NOMO-1 treated with DMSO at 0.1 percent for 48 hours (cell line): ENCODE measurements around the gene MBLAC1.
A peak's percentile ranks its signal among the peaks of the same experiment; 100 is the strongest.

Source experiments
- DNase-seq: peaks from one replicate; lab custom pipeline; 2025; ENCODE audit not compliant: unreplicated experiment; lab: John Stamatoyannopoulos, UW

The MBLAC1 gene

DNA sequence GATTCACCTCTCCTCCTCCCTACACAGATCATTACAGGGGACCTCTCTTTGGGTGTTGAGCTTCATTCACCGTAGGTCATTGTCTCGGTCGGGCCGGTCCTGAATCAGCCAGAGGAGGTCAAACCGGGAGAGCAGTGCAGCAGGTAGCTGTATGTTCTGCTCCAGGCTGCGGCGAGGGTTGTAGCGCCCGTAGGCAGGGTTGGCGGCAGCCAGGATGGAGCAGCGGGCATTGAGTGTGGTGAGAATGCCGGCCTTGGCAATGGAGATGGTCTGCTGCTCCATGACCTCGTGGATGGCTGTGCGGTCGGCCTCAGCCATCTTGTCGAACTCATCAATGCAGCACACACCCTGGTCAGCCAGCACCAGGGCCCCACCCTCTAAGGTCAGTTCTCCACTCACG, 31.1 kb upstream of the MBLAC1 start:
- no peak for DNase-seq

DNA sequence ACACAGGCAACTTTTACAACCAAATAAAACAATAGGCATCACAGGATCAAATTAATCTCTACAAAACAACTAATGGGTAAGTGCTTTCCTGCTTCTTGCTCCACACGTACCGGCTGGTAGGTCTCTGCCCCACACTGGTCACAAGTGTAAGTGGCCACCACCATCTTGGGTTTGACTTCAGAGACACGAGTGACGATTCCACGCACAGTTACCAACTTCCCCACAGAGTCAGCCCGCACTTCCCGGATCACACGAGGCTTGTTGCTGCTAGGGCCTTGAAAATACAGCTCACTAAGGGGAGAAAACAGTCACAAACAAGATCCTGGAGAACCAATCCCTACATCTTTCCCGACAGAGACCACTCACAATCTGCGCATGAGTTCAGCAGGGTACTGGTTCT, 27.9 kb upstream of the MBLAC1 start:
- no peak for DNase-seq

DNA sequence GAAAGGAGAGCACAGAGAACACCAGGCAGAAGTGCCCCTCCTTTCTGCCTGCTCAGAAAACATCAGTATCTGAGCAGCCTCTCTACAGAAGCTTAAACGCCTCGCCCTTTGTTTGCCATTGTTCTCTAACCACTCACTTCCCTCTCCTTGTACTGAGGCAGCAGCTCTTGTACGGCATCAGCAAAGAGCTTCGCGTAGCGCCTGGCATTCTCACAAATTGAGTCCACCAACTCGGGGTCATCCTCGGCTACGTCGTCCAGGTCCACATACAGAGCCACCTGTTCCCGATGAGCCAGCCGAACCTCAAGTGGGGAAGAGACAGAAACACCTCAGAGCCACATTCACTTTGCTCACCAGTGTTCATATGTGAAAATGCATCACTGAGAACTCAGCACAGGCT, 27.3 kb upstream of the MBLAC1 start:
- no peak for DNase-seq

DNA sequence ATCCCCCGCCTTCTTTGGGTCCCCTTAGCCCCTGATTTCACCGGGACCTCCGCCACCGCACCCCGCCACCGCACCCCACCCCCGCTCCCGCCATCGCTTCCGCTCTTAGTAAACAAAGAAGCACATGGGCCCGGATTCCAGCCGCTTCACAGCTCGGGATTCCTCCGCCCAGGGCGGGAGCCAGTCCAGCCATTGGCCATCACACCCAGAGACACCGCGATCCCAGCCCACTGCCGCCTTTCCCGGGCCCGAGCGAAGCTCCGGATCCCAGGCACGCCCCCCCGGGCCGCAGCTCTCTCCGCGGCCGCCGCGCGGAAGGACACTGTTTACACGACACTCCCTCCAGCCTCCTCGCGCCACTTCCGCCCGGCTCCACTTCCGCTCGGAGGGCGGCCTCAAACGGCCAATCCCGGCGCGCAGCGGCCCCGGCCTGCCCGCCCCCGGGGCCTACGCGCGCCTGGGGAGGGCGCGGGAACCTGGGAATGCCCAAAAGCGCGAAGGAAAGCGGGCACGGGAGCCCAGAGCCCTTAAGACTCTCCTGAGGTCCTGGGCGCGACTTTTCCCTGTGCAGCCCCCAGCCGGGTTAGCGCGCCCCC, 26.2 kb upstream of the MBLAC1 start:
- DNase-seq, result peak; percentile 89

DNA sequence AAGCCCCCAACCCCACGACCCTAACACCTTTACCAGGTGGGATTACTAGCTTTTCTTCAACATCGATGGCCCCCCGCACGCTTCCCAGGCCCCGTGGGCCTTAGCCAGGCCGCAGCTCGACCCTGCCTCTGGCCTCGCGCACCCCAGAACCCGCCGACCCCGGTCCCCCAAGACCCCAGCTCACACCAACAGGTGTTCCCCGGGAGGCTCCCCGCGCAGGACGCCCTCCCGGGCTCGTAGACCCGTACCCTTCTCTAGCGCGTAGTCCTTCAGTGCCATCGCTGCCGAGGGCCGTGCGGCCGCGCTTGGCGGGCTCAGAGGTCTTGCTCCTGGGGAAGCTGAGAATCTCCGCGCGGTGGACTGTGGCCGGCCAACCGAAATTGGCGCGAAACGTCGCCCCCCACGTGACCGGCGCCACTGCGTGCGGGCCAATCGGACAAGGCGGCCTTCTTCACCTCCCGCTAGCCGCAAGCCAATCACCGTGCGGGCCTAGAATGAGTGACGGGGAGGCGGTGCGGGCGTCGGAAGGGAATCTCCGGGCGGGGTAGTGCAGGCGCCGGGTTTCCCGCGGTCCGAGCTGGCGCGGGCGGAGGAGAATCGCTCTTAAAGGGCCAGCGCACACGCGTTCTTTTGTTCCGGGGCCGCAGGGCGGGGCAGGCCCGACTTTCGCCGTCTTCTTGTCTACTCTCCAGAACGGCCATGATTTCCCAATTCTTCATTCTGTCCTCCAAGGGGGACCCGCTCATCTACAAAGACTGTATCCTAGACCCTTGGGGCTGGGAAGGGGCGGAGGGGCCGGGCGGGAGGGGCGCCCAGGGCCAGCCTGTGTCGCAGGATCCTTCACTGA, 25.5 kb upstream of the MBLAC1 start, which contains the start of the genes AP4M1 and MCM7:
TSS of gene AP4M1 (plus strand) at position 628 of the 847 bp plus-strand sequence. CDS start at position 700, 72 bp downstream.
TSS of gene MCM7 (minus strand) at position 382 of the 847 bp plus-strand sequence. CDS start at position 279, 103 bp downstream.
- peak; percentile 100 for DNase-seq

DNA sequence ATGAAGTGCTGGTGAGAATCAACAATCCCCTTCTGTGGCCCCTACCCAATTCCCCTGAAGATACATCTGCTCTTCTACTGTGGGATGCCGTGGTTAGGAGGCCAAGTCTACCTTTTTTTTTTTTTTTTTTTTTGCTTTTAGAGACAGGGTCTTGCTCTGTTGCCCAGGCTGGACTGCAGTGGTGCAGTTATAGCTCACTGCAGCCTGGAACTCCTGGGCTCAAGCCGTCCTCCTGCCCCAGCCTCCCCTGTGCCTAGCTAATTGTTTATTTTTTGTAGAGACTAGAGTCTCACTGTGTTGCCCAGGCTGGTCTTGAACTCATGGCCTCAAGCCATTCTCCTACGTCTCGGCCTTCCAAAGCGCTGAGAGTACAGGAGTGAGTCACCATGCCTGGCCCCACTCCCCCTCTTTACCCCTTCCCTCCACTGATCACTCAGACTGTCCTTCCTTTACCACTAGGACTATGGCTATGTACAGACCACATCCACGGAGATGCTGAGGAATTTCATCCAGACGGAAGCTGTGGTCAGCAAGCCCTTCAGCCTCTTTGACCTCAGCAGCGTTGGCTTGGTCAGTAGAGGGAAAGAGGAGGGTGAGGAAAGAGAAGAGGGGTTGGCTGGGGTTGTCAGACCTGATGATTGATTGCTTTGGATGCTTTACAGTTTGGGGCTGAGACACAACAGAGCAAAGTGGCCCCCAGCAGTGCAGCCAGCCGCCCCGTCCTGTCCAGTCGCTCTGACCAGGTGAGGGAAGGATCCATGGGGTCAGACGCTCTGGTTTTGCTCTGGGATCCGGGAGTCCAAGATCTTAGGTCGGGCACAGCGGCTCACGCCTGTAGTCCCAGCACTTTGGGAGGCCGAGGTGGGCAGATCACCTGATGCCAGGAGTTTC, 23.6 kb upstream of the MBLAC1 start:
- DNase-seq, result no peak

DNA sequence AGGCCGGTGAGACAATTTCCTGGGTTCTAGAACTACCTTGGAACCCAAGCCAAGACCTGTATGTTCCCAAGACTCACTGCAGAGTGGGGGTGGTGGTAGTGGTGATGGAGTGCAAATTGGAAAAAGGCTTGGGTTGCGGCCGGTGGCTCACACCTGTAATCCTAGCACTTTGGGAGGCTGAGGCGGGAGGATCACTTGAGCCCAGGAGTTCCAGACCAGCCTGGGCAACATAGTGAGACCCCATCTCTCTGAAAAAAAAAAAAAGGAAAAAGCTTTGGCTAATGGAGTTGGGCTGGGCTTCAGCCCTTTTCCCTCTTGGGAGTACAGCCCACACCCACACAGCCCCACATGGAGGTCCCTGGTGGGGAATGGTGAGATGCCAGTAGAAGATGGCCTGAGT, 21.2 kb upstream of the MBLAC1 start:
- no peak for DNase-seq

DNA sequence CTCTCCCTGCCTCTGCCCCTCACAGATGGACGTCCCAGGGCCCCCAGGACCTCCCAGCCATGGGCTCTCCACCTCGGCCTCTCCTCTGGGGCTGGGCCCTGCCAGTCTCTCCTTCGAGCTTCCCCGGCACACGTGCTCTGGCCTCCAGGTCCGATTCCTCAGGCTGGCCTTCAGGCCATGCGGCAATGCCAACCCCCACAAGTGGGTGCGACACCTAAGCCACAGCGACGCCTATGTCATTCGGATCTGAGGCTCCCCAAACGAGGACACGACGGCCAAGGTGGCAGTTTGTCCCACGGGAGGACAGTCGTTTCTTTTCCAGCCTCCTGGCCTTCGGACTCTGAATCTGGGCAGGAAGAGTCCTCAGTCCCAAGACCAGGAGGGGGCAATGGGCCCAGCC, 20.1 kb upstream of the MBLAC1 start:
- no peak for DNase-seq

DNA sequence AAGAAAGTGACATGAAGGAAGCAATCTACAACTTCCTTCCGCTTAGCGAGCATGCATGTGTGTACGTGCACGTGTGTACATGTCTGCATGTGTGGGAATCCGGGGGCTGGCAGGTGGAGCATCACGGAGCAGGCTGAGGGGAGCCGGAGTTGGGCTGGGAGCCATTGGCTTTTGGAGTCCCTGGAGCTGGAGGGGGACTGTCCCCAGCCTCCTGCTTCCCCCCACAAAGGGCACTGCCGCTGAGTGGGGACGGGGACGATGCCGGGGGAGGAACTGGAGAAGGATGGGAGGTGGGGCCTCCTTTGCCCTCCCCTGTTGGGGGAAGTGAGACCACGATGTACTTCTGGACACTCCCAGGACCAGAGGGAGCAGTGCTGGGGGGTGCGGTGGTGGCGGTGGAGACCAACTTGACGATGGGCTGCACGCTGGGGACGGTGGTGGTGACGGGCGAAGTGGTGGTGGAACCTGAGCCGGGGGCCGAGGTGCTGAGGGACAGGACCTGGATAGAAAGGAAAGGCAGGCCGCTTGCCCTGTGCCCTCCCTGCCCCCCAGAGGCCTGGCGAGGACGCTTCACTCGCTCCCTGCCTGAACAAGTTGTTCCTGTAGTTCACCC, 19.5 kb upstream of the MBLAC1 start:
- no peak for DNase-seq

DNA sequence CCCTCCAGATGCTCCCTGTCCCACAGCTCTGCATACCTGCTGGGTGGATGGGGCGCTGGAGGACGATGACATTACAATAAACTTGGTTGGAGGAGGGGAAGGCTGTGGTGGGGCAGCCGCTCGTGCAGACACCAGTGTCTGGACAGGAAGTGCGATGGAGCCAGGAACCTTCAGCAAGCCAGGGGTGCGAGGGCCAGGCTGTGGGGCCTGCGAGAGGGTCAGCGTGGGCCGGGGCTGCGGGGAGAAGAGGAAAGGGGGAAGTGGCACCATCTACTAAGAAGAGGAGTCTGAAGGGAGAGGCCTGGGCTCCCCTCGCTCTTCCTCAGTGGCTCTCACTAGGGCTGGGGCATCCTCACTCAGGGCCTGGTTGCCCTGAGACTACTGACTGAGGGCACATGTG, 18.9 kb upstream of the MBLAC1 start:
- no peak for DNase-seq

DNA sequence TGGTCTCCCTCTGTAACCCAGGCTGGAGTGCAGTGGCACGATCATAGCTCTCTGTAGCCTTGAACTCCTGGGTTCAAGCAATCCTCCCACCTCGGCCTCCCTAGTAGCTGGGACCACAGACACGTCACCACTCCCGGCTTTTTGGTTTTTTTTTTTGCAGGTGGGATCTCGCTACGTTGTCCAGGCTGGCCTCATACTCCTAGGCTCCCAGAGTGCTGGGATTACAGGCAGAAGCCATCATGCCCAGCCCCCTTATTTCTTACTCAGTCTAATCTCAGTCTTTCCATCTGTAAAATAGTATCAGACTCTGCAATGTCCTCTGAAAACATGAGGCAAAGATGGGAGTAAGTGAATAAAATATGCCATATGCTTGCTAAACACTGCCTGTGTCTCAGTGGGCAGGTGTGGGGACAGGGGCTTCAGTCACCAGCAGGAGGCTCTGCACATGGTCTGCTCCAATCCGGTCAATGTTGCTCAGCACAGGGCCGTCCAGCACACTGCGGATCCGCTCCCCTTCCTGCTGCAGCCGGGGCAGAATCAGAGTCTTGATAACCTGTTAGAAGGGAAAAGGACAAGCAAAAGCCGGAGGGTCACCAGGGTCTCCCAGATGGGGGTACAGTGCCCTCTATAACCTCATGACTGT, 17.1 kb upstream of the MBLAC1 start:
- DNase-seq, result no peak

DNA sequence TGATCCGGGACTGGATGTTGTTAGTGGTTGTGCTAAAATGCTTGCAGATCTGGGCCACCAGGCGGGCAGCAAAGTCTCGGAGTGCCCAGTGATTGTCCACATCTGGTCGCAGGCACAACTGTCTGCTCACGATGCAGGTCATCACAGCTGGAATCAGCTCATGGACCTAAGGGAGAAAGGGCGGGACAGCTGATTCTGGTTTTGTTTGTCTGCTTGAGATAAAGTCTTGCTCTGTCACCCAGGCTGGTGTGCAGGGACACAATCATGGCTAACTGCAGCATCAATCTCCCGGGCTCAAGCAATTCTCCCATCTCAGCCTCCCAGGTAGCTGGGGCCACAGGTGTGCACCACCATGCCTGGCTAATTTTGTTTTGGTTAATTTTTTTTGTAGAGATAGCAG, 15.6 kb upstream of the MBLAC1 start:
- no peak for DNase-seq

DNA sequence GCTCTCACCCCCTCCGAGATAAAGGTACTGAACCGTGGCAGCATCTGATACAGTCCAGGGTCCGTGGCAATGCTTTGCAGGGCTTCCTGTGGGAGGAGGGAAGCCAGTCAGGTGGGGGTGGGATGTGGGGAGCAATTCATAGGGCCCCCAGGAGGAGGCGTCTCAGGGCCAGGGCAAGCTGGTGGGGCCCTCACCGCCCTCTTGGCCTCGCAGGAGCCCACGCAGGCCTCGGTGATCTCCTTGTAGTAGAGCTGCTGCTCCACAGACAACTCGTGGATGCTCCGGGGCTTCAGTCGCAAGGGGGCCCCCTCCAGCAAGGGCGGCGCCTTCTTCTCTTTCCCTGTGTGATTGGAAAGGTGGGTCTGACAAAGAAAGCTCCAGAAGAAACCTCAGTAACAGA, 14.9 kb upstream of the MBLAC1 start:
- DNase-seq, result no peak

DNA sequence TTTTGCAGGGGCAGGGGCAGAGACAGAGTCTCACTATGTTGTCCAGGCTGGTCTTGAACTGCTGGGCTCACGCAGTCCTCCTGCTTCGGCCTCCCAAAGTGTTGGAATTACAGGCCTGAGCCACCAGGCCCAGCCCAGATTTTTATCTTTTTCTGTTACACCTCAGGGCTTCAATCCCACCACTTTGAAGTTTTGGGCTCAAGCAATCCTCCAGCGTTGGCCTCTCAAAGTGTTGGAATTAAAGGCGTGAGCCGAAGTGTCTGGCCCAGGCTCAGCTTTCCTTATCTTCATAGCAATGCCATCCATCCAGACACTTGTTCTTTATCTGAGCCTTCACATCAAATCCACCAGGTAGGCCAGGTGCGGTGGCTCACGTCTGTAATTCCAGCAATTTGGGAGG, 11.7 kb upstream of the MBLAC1 start:
- no peak for DNase-seq

DNA sequence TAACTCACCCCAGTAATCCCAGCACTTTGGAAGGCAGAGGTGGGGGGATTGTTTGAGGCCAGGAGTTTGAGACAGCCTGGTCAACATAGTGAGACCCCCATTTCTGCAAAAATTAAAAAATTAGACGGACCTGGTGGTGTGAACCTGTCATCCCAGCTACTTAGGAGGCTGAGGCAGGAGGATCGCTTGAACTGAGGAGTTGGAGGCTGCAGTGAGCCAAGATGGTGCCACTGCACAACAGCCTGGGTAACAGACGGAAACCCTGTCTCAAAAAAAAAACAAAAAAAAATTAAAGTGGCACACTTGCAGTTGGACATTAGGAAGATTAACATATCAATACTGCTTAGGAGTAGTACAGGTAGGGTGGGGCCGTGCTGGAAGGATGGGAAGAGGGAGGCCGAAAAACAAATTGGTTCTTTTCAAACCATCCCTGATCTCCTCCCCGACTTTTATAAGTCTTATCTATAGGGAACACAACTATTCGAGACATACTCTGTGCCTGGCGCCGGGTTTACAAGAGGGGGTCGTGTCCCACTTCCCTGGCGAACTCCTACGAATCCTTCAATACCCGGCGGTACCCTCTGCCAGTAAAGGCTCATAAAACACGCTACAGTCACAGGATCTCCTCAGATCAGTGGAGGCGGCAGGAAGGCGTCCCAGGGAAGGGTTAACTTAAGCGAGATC, 8.2 kb upstream of the MBLAC1 start:
- no peak for DNase-seq

DNA sequence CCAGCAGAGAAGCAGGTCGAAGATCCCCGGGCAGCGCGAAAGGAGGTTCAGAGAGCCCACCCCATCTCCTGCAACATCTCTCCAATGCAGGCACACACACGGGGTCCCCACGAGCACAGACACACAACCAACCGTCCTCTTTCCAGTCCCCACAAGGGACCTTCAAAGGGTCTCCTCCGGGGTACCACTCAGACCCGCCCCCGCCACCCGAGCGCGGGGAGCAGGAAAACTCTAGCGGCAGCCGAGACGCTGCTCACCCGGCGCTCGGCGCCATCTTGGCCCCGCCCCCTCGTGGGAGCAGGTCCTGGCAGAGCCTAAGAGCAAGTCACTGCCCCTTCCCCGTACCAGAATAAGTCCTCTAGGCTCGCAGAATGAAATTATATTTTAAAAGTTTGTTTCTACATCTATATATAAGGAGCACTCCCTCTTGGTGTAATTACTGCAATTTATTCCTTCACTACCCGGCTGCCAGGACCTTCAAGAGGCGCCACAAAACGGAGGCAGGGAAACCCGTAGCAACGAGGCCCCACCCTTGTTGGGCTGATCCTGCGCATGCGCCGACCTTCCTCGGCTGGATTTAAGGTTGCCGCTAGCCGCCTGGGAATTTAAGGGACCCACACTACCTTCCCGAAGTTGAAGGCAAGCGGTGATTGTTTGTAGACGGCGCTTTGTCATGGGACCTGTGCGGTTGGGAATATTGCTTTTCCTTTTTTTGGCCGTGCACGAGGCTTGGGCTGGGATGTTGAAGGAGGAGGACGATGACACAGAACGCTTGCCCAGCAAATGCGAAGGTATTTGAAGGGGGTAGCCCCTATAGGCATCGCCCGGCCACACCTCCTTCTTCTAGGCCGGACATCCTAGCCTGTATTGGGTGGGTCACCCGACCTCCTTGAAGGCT, 7.4 kb upstream of the MBLAC1 start, which contains the start of the genes CNPY4 and TAF6:
TSS of gene CNPY4 (plus strand) at position 563 of the 898 bp plus-strand sequence. CDS start at position 674, 111 bp downstream.
TSS of gene TAF6 (minus strand) at position 287 of the 898 bp plus-strand sequence. CDS start 5,149 bp downstream, outside the sequence.
- DNase-seq, result peak; percentile 97

DNA sequence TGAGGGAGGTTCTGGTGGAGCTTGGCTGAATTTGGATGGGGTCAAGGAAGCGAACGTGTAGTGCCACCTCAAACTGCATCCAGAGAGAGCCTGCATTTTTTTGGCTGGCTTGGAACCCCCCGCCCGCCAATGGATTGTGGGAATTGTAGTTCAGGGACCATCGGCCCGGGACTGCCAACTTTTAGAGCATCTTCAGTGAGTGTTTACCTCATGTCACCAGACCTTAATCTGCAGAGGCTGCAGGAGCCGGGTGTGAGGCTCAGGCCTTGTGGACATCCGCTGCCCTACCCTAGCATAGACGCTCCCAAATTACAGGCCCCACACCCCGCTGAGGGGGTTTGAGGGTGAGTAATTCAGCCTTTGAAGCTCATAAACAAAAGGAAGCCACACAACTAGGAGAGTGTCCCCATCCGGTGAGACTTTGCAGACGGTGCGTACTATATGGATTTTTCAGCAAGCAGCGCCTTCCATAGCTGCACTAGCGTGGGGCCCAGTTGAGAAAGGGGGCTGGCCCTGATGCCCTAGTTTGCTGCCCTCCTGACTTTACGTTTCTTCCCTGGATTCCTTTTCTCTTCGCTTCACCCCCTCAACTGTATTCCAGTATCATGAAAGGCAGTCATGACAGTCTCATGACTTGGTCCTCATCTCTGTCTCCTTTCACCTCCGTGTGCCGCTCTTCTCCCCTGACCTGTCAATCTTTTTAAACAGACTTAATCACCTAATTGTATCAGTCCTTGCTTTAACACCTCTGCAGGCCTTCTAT, 6.6 kb upstream of the MBLAC1 start:
- peak; percentile 69 for DNase-seq

DNA sequence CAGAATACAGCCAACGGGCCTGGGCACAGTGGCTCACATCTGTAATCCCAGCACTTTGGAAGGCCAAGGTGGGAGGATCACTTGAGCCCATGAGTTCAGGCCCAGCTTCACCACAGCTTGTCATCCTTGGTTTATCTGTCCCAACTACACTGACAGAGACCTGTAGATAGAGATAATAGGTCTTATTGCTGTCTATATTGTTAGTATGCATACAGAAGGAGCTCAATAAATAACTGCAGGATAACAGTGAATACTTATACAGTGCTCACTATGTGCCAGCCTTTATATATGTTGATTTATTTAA, 6.1 kb upstream of the MBLAC1 start:
- no peak for DNase-seq
